NCI-H2171 treated with DMSO at 0.1 percent for 48 hours (cell line): Measurements from ENCODE around the gene ASRGL1.
"Not testable (repeated sequence)": the region's sequence is repeated elsewhere in the genome, so short reads cannot be mapped to it uniquely, and the experiment has no call there.

Experiments used
- DNase-seq: peaks from one replicate; lab custom pipeline; 2025; lab: John Stamatoyannopoulos, UW

Gene ASRGL1

DNA sequence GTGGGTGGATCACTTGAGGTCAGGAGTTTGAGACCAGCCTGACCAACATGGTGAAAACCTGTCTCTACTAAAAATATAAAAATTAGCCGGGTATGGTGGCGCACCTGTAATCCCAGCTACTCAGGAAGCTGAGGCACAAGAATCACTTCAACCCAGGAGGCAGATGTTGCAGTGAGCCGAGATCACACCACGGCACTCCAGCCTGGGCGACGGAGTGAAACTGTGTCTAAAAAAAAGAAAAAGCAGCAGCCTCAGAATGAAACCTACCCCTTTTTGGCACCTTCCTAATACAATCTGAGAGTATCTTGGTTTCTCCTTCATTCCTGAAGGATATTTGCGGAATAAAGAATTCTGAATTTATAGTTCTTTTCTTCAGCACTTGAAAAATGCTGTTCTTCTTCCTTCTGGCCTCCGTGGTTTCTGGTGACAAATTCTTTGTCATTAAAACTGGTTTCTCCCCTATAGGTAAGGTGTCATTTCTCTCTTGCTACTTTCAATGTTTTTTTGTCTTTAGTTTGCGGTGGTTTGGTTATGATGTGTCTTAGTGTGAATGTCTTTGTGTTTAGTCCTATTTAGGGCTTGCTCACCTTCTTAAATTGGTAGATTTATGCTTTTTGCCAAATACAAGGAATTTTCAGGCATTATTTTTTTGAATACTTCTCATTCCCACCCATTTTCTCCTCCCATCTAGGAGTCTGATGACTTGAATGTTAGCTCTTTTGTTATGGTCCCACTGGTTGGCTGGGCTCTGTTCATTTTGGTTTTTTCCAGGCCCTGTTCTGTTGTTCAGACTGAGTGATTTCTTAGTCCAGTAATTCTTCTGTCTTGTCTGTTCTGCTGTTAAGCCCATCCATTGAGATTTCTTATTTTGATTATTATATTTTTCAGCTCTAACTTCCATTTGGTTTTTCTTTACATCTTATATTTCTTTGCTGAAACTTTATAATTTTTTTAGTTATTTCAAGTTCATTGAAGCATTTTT lies 15.4 kb downstream of the ASRGL1 start:
- no peak for DNase-seq

DNA sequence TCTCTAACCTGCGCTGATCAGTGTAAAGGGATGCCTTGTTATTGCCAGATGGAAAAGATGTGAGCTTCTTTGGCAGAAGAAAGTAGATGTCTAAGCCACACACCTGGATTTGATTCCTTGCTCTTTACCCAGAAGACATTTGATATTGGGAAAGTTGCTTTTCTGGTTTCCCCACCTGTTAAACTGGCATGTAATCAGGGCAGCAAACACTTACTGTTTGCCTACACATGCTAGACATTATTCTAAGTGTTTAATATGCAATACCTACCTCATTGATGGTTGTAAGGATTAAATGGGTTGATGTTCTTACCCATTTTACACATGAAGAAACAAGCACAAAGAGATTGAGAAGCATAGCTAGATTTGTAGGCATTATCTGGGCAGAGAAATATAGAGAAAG lies 16.6 kb downstream of the ASRGL1 start:
- no peak for DNase-seq

DNA sequence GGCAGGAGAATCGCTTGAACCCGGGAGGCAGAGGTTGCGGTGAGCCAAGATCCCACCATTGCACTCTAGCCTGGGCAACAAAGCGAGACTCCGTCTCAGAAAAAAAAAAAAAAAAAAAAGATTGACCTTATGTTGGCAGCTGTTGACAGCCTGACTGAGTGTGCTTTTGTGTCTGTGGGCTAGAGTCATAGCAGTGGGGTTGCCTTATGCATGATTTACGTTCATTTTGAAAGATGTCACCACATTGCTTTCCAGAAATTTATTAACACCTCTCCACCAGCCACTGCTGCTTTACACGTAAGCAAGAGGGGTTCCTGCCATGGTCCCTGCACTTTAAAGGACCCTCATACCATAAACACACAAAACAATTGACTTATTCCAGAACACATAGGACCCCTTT lies 21.0 kb downstream of the ASRGL1 start:
- no peak for DNase-seq

DNA sequence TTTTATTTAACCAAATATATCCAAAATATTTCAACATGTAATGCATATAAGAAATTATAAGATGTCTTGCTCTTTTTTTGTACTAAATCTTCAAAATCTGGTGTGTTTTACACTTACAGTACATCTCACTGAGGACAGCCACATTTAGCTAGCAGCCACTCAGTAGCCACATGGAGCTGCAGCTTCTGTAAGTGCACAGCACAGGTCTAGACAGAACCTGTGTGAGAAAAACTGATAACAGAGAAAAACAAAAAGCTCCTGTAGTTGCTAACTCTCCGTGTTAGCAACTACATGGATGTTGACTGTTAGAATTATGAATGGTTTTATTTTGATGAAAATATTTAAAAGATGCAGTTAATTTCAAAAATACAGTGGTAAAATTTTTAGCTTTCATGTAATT lies 22.2 kb downstream of the ASRGL1 start:
- no peak for DNase-seq

DNA sequence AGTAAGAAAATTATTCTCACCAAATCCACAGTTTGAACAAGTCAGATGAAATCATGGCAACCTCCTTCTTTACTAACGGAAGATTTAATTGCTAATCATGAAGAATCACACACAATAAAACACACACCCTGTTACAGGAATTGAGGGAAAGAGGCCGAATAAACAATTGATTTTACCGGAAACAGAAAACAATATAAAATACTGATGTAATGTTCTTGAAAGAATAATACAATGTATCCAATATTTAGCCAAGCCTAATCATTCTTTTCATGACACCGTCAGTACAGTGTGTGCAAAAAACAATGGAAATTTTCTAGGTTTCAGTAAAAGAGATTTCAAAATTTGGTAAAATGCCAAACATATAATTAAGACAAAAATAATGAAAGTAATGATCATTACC lies 23.4 kb downstream of the ASRGL1 start:
- DNase-seq = no peak

DNA sequence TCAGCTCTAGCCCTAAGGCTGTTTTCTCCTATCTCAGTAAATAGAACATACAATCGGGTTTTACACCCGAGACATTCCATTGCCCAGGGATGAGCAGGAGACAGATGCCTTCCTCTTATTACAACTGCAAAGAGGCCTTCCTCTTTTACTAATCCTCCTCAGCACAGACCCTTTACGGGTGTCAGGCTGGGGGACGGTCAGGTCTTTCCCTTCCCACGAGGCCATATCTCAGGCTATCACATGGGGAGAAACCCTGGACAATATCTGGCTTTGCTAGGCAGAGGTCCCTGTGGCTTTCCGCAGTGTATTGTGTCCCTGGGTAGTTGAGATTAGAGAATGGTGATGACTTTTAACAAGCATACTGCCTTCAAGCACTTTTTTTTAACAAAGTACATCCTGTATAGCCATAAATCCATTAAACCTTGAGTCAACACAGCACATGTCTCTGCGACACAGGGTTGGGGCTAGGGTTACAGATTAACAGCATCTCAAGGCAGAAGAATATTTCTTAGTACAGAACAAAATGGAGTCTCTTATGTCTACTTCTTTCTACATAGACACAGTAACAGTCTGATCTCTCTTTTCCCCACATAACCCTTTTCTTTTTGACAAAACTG lies 31.7 kb downstream of the ASRGL1 start:
- not testable (repeated sequence) for DNase-seq

DNA sequence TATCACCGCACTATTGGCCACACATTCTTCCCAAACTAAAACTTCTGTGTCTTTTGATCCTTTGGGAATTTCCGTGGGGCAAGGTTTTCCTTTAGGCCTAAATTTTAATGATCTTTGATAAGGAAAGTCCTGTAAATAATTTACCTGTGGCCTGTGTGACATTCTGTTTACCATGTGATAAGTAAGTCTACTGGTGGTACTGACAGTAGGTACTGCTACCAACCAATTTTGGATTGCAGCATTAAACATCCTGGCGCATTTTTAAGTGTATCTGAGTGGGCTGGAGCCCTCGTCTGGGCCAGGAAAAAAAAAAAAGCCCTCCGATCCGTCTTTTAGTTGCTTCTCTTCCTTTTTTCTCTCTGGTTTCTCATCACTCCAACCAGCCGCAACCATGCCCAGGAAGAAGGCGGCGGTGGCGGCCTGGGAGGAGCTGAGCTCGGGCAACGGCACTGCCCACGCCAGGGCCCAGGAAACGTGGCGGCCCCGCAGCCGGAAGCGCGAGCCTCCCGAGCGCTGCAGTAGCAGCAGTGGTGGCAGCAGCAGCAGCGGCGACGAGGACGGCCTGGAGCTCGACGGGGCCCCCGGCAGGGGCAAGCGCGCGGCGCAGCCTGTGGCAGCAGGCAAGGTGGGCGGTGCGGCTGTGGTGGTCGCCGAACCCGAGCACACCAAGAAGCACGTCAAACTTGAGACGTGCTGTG lies 33.6 kb downstream of the ASRGL1 start:
- no peak for DNase-seq

DNA sequence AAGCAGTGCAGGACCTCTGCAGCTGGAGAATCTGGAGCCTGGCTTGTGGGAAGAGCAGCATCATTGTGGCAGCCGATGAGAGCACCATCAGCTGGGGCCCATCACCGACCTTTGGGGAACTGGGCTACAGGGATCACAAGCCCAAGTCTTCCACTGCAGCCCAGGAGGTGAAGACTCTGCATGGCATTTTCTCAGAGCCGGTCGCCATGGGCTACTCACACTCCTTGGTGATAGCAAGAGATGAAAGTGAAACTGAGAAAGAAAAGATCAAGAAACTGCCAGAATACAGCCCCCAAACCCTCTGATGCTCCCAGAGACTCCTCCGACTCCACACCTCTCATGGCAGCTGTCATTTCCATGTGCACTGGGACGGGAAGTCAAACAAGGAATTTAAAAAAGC lies 35.6 kb downstream of the ASRGL1 start:
- DNase-seq = no peak

DNA sequence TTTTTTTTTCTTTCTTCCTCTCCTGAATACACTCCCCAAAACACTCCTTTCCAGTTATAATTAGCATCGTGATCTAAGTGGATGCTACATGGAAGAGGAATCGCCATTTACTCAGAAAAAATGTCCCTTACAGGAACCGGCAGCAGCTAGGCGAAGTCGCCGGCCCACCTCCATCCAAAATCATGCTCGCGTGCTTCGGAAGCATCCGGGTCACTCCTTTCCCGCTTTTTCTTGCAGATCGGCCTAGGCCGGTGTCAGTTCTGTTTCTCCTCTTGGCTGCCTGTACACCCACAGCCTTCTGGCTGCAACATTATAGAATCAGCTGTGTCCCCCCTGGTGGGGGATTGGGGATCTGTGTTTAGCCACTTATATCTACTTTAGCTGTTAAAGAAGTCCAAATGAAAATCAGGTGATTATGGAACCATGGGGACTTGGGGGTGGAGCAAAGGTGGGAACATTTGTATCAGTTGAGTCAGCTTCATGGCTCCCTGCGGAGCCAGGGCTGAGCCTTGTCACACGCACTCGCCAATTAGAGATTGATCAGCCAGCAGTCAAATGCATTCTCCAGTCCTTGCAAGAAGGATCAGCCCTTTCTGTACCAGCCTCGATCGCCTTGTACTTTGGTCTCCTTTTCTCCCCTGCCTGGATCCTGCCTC lies 36.3 kb downstream of the ASRGL1 start:
- no peak for DNase-seq

DNA sequence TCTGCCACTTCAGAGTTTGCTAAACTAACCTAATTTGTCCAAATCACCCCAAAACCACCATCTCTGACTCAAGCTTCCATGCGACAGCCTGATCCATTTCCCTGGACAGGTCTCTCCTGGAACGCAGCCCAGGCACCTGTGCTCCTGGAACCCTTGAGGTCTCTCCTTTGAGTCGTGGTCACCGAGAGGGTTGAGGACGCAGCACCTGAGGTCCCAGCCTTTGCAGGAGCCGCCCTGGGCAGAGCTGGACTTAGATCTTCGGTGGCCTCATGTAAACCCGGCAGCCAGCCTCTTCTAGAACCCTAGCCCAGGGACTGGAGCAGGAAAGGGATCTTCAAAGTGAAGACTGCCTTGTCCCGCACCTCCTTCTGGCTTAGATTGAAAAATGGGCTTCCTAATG lies 37.6 kb downstream of the ASRGL1 start:
- no peak for DNase-seq

DNA sequence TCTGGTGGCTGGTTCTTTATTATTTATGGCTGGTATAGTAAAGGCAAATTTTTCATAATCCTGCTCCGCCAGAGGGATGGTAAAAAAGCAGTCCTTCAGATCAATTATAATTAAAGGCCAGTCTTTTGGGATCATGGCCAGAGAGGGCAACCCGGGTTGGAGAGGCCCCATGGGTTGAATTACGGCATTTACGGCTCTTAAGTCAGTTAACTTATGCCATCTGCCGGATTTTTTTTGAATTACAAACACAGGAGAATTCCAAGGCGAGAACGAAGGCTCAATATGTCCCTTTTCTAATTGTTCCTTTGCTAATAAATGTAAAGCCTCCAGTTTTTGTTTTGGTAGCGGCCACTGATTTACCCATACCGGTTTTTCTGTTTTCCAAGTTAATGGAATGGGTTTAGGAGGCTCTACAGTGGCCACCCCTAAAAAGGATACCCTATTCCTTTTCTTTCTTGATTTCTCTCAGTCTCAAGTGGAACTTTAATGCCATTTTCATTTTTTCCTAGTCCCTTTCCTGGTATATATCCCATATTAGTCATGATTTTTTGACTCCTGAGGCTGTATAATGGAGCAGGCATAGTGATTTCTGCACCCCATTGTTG lies 41.3 kb downstream of the ASRGL1 start:
- DNase-seq = peak; percentile 58

DNA sequence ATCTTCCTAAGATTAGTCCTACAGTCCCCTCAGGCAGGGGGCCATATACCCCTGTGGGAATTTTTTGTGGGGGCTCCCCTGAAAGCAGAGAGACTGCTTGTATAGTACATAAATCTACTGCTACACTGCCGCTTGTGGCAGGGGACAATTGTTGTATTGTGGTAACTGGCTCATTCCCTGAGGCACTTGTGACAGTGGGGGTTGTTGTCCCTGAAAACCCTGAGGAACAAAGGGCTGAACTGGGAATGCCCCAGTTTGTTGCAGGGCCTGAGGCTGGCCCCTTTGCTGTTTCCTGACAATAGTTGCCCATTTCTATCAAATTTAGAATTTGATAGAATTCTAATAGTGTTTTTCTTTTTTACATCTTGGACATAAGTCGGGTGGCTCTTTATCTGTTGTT lies 42.3 kb downstream of the ASRGL1 start:
- DNase-seq = not testable (repeated sequence)

DNA sequence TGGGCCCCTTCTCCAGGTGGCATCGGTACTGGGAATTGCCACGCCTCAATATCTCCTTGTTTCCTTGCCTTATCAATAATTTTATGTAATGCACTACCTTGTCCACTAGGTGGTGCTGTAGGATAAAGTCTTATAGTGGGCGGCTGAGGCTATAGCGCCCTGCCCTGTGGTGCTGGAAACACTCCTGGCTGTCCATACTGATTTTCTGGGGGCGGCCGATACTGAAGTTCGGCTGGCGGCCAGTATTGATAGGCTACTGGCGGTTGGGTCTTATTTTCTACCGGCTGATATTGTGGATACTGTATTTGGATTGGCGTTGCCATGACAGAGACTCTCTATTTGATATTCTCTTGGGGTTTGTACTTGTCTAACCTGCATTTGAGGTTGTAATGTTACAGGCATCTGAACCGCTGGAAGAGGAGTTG lies 43.6 kb downstream of the ASRGL1 start:
- DNase-seq = peak; percentile 80

DNA sequence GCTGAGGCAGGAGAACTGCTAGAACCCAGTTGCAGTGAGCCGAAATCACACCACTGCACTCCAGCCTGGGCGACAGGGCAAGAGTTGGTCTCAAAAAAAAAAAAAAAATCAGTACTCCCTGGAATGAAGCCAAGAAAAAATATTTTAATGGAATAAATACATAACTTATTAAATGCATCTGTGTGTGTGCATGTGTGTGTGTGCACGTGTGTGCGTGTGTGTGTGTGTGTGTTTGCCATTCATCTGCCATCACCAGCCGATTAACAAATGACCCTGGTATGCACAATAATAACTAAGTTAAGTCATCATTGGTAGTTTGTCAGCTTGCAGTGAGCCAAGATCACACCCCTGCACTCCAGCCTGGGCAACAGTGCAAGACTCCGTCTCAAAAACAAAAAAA lies 46.6 kb downstream of the ASRGL1 start:
- no peak for DNase-seq

DNA sequence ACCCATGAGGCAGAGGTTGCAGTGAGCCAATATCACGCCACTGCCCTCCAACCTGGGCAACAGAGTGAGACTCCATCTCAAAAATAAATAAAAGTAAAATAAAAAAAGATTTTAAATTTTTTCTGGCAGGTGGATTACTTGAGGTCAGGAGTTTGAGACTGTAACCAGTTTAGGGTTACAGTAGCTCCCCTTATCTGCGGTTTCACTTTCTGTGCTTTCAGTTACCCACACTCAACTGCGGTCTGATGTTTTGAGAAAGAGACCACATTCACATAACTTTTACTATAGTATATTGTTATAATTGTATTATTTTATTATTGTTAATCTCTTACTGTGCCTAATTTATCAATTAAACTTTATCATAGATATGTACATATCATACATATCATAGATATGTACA lies 48.8 kb downstream of the ASRGL1 start:
- not testable (repeated sequence) for DNase-seq

DNA sequence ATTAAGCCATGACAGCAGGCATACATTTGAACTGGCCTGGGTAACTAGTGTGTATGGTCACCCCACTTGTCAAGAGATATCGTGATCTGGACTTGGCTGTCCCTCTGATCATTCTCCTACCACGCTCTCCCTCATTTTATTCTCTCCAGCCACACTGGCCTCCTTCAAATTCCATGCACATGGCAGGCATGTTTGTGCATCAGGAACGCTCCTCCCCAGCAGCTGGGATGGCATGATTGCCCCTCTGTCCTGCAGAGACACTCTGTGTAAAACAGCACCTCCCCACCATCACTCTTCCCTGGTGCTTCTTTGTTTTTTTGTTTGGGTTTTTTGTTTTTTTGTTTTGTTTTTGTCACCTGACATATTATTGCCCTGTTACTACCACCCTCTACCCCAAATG lies 50.1 kb downstream of the ASRGL1 start:
- DNase-seq = no peak

DNA sequence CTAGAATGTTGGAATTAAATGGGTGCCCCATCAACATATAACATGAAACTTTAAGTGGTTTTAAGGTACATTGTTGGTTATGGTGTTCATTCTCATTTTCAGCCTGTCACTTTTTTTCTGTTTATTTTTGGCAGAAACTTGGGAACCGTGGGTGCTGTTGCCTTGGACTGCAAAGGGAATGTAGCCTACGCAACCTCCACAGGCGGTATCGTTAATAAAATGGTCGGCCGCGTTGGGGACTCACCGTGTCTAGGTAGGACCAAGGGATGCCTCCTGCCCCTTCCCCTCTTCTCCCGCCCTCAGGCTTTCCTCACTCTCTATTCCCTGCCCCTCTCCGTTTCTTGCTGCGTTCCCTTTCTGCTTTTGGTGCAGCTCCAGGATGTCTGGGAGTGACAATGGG lies 51.8 kb downstream of the ASRGL1 start:
- DNase-seq = no peak

DNA sequence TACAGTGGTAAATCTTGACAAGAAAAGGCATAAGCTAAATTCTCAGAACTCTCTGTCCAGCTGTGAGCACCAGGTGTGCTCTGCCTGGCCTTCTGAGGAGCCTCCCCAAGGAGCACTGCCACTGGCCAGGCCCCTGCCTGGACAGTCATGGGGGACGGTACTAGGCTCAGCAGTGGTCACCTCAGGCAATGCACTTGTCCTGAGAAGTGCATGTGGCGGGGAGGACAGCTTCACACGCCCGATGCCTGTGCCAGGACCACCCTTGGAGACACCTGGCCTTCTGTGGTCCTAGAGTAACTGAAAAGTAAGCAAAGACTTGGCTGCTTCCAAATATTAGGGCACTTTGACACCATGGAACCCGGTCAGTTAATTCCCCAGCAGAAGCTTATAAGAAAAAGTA lies 53.0 kb downstream of the ASRGL1 start:
- DNase-seq = no peak

DNA sequence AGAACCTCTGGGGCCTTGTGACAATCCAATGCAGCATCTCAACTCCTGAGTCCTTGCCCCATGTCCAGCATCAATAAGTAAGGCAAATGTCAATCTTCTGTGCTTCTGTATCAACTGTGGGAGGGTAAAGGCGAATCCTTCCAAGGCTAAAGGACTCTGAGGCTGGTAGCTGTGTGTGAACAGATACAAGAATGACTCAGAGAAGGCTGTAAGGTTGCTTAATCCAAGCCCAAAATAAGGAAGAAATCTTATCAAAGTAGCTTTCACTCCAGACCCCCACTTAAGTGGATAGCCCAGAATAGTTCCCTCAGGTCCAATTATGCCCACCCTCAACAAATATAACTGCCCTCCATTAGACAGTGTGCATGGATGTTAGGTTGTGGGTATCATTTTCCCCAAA lies 53.5 kb downstream of the ASRGL1 start:
- DNase-seq = no peak

DNA sequence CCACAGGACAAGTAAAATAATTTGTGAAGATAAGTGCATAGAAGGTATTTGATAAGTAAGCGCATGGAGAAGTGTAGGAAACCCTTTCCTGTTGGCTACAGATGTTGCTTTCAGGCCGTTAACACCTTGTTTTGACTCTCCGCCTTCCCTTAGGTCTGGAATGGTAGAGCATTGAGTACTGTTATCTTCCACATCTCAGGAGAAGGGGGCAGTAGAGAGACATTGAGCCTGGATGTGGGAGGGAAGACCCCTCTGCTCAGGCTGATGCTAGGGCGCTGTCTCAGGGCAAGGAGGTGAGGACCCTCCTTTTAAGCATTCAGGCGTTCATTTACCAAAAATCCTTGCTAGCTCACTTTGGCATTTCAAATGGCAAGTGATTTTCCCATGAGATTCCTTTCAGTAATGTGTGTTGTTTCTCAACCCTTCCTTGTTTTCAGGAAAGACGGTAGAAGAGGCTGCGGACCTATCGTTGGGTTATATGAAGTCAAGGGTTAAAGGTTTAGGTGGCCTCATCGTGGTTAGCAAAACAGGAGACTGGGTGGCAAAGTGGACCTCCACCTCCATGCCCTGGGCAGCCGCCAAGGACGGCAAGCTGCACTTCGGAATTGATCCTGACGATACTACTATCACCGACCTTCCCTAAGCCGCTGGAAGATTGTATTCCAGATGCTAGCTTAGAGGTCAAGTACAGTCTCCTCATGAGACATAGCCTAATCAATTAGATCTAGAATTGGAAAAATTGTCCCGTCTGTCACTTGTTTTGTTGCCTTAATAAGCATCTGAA lies 54.6 kb downstream of the ASRGL1 start:
- no peak for DNase-seq

DNA sequence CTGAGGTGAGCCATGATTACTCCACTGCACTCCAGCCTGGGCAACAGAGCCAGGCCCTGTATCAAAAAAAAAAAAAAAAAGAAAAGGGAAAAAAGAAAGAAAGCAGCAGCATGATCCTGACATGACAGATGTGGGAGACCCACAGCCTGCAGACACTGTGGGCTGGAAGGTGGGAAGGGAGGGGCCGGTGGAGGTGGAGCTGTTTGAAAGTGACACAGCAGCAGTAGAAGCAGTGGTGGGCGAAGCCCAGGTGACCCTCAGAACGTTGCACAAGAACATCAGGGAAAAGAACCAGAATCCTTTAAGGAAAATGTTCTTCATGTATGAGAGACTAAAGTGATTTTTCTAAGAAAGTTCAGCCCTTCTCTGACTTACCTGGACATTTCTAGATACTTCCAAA lies 55.3 kb downstream of the ASRGL1 start:
- no peak for DNase-seq
